ENCODE data around the gene TBC1D22A.

TBC1D22A gene

GRCh38 chr22:46851941-46852340 is 89.5 kb downstream of the TBC1D22A start:
- no peak overlapping the region for H3K27ac ChIP-seq (ENCODE audit: low read length)
- no peaks in the 10 kb centered on the region for H3K27me3 ChIP-seq (ENCODE audit: insufficient read depth, low read length)
- no peak overlapping the region for H3K4me3 ChIP-seq (ENCODE audit: low read length)
- H3K9me3 ChIP-seq (ENCODE audit: insufficient read depth, low read depth, low read length) = no peaks in the 10 kb centered on the region
- peaks cover 13% of the 10 kb centered on the region; the same call in 1 of the 2 replicates for H3K4me1 ChIP-seq (ENCODE audit: insufficient read depth, low read length)
- H3K9ac ChIP-seq (ENCODE audit: low read depth, low read length) = no peak overlapping the region
- peaks cover 11% of the 10 kb centered on the region; the same call in 1 of the 2 replicates for H3K36me3 ChIP-seq (ENCODE audit: insufficient read depth, low read depth, low read length)

DNA sequence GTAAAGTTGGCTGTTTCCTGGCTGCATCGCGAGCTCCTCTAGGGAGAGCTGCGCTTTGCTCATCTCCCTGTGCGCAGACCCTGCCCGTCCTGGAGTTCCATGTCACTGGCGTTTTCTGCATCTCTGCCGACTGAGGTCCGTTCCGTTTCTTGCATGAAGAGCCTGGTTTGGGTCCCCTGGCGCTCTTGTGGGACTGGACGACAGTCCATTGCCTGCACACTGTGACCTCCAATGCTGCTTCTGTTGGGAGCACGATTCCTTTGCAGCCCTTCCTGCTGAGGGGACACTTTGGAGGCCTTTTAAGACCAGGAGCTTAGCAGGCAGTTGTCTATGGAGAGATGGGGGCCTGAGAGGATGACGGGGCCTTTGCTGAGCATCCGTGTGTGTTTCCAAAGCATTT is 90.3 kb downstream of the TBC1D22A start:
- no peak overlapping the region for H3K4me3 ChIP-seq (ENCODE audit: low read length)
- H3K27me3 ChIP-seq (ENCODE audit: insufficient read depth, low read length) = no peaks in the 10 kb centered on the region
- H3K4me1 ChIP-seq (ENCODE audit: insufficient read depth, low read length) = peaks cover 13% of the 10 kb centered on the region; the same call in 1 of the 2 replicates
- peaks cover 11% of the 10 kb centered on the region; the same call in 1 of the 2 replicates for H3K36me3 ChIP-seq (ENCODE audit: insufficient read depth, low read depth, low read length)
- H3K9me3 ChIP-seq (ENCODE audit: insufficient read depth, low read depth, low read length) = no peaks in the 10 kb centered on the region
- no peak overlapping the region for H3K9ac ChIP-seq (ENCODE audit: low read depth, low read length)
- H3K27ac ChIP-seq (ENCODE audit: low read length) = no peak overlapping the region

- Histone ChIP-seq H3K36me3 (ENCODE audit: insufficient read depth, low read depth, low read length) (peaks cover 11% of the 10 kb centered on the region; the same call in 1 of the 2 replicates), H3K27me3 (ENCODE audit: insufficient read depth, low read length) (no peaks in the 10 kb centered on the region), H3K27ac (ENCODE audit: low read length) (no peak overlapping the region), H3K9ac (ENCODE audit: low read depth, low read length) (no peak overlapping the region), H3K9me3 (ENCODE audit: insufficient read depth, low read depth, low read length) (no peaks in the 10 kb centered on the region), H3K4me3 (ENCODE audit: low read length) (no peak overlapping the region), H3K4me1 (ENCODE audit: insufficient read depth, low read length) (peaks cover 13% of the 10 kb centered on the region; the same call in 1 of the 2 replicates)
These were observed 90.7 kb downstream of the TBC1D22A start for GRCh38 chr22:46853191-46853590.

DNA sequence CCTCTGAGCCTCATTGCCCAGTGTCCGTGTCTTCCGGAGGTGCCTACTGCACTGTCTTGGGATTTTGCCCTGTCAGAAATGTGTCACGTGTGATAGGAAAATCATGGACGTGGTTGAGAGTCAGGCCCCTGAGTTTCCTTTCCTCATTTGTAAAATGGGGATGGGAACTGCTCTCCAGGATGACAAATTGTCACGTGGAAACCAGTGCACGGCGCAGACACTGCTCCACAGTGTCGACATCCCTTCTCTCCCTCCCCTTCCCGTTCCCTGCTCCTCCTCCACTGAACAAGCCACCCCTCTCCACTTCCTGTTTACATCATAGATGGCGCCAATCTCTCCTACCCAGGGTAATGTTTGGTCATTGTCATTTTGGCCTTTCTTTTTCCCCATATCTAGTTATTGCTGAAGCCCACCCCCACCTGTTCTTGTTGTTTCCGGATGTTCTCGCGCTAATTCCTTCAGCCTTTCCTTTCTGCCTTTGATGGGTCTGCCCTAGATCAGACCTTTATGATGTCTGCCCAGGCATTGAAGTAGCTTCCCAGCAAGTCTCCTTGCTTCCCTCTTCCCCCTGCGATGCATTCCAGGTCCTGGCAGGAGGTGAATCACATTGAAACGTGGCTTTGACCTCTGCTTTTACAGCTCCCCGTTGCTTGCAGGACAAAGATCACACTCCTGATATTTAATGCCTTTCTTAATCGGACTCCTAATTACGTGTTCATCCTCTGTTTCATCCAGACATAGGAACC is 91.8 kb downstream of the TBC1D22A start:
- Histone ChIP-seq H3K27me3 (ENCODE audit: insufficient read depth, low read length) (no peaks in the 10 kb centered on the region), H3K27ac (ENCODE audit: low read length) (no peak overlapping the region), H3K9me3 (ENCODE audit: insufficient read depth, low read depth, low read length) (no peaks in the 10 kb centered on the region), H3K4me3 (ENCODE audit: low read length) (no peak overlapping the region), H3K4me1 (ENCODE audit: insufficient read depth, low read length) (peaks cover 7% of the 10 kb centered on the region; the same call in 1 of the 2 replicates), H3K9ac (ENCODE audit: low read depth, low read length) (no peak overlapping the region), H3K36me3 (ENCODE audit: insufficient read depth, low read depth, low read length) (peaks cover 11% of the 10 kb centered on the region; the same call in 1 of the 2 replicates)

DNA sequence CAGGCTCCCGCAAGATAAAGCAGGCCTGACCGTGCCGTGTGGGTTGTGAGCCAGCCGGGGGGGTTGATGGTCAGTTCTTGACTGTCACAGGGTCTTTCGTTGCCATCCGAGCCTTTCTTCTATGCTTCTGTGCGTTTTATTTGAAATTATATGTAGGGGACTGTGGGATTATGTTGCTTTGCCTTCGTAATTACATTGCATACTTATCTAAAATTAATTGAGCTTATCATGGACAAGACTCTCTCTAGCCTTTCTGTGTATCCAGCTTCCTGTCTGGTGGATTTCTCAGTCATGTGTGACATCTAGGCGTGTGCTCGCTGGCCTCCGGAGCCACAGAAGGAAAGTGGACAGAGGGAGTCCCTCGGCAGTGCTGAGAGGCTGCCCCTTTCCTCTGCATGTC is 93.2 kb downstream of the TBC1D22A start:
- Histone ChIP-seq H3K36me3 (ENCODE audit: insufficient read depth, low read depth, low read length) (peaks cover 4% of the 10 kb centered on the region; the same call in 1 of the 2 replicates), H3K27ac (ENCODE audit: low read length) (no peak overlapping the region), H3K9ac (ENCODE audit: low read depth, low read length) (no peak overlapping the region), H3K4me1 (ENCODE audit: insufficient read depth, low read length) (0 out of 2 replicates have a peak, but pooled peaks cover 2% of the 10 kb centered on the region), H3K4me3 (ENCODE audit: low read length) (no peak overlapping the region), H3K9me3 (ENCODE audit: insufficient read depth, low read depth, low read length) (no peaks in the 10 kb centered on the region), H3K27me3 (ENCODE audit: insufficient read depth, low read length) (no peaks in the 10 kb centered on the region)

- H3K4me1 ChIP-seq (ENCODE audit: insufficient read depth, low read length) = 0 out of 2 replicates have a peak, but pooled peaks cover 2% of the 10 kb centered on the region
- no peaks in the 10 kb centered on the region for H3K27me3 ChIP-seq (ENCODE audit: insufficient read depth, low read length)
- no peak overlapping the region for H3K4me3 ChIP-seq (ENCODE audit: low read length)
- no peaks in the 10 kb centered on the region for H3K9me3 ChIP-seq (ENCODE audit: insufficient read depth, low read depth, low read length)
- no peaks in the 10 kb centered on the region for H3K36me3 ChIP-seq (ENCODE audit: insufficient read depth, low read depth, low read length)
- H3K27ac ChIP-seq (ENCODE audit: low read length) = no peak overlapping the region
- H3K9ac ChIP-seq (ENCODE audit: low read depth, low read length) = no peak overlapping the region
These were observed 94.2 kb downstream of the TBC1D22A start for GRCh38 chr22:46856661-46857060.

DNA sequence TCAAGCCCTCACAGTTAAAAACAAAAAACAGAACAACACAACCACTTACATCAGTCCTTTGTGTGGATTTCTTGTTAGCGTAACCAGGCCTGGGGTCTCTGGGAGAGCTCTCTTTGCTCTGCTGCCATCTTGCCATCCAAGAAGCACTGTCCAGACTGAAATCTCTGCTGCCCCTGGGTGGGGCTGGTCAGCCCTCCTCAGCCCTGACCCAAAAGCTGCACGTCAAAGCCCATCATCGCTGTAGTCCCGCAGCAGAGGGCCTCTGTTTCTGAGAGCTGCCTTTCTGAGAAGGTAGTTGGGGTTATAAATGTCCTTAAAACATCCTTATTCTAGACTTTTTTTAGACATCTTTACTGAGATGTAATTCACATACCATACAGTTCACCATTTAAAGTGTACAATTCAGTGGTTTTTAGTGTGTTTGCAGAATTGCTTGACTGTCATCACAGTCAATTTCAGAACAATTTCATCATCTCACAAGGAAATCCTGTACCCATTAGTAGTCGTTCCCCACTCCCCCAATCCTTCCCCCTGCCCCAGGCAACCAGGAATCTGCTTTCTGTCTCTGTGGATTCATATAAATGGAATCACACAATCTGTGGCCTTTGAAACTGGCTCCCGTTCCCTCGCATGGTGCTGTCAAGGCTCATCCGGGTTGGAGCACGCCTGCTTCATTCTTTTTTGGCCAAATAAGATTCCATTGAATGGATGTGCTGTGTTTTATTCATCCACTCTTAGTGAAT is 94.9 kb downstream of the TBC1D22A start:
- Histone ChIP-seq H3K9me3 (ENCODE audit: insufficient read depth, low read depth, low read length) (no peaks in the 10 kb centered on the region), H3K36me3 (ENCODE audit: insufficient read depth, low read depth, low read length) (no peaks in the 10 kb centered on the region), H3K4me3 (ENCODE audit: low read length) (no peak overlapping the region), H3K27ac (ENCODE audit: low read length) (no peak overlapping the region), H3K9ac (ENCODE audit: low read depth, low read length) (no peak overlapping the region), H3K27me3 (ENCODE audit: insufficient read depth, low read length) (no peaks in the 10 kb centered on the region), H3K4me1 (ENCODE audit: insufficient read depth, low read length) (0 out of 2 replicates have a peak, but pooled peaks cover 2% of the 10 kb centered on the region)

DNA sequence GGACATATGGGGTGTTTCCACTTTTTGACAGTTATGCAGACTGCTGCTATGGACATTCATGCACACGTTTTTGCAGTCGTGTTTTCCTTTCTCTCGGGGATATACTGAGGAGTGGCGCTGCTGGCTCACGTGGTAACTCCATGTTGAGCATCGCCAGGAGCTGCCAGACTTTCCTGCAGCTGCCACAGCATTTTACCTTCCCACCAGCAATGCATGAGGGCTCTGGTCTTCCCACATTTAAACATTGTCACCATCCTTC is 95.4 kb downstream of the TBC1D22A start:
- H3K36me3 ChIP-seq (ENCODE audit: insufficient read depth, low read depth, low read length) = no peaks in the 10 kb centered on the region
- no peak overlapping the region for H3K27ac ChIP-seq (ENCODE audit: low read length)
- 0 out of 2 replicates have a peak, but pooled peaks cover 2% of the 10 kb centered on the region for H3K4me1 ChIP-seq (ENCODE audit: insufficient read depth, low read length)
- no peak overlapping the region for H3K9ac ChIP-seq (ENCODE audit: low read depth, low read length)
- no peaks in the 10 kb centered on the region for H3K27me3 ChIP-seq (ENCODE audit: insufficient read depth, low read length)
- H3K9me3 ChIP-seq (ENCODE audit: insufficient read depth, low read depth, low read length) = no peaks in the 10 kb centered on the region
- no peak overlapping the region for H3K4me3 ChIP-seq (ENCODE audit: low read length)

DNA sequence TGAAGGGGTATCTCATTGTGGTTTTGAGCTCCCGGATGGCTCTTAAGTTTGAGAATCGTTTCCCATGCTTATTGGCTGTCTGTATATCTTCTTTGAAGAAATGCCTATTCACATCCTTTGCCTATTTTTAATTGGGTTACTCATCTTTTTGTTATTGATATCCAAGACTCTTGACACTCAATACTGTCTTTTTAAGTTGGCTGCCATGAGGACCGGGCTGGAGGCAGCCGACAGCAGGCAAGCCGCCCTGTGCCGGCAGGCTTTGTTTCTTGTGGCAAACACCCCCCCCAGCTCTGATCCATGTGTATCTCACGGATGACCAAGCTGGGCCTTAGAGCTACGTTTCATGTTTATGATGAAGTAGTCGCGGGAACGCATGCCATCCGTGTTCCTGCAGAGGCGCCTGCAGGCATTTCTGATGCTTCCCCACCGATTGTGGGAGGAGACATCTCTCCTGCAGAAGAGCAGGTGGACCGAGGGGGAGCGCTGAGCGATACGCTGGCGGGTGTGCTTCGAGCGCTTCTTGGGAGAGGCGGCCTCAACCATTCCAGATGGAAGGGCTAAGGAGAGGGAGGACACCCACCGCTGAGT is 95.8 kb downstream of the TBC1D22A start:
- H3K36me3 ChIP-seq (ENCODE audit: insufficient read depth, low read depth, low read length) = no peaks in the 10 kb centered on the region
- H3K9me3 ChIP-seq (ENCODE audit: insufficient read depth, low read depth, low read length) = no peaks in the 10 kb centered on the region
- H3K9ac ChIP-seq (ENCODE audit: low read depth, low read length) = no peak overlapping the region
- H3K4me1 ChIP-seq (ENCODE audit: insufficient read depth, low read length) = 0 out of 2 replicates have a peak, but pooled peaks cover 2% of the 10 kb centered on the region
- no peak overlapping the region for H3K27ac ChIP-seq (ENCODE audit: low read length)
- H3K27me3 ChIP-seq (ENCODE audit: insufficient read depth, low read length) = no peaks in the 10 kb centered on the region
- no peak overlapping the region for H3K4me3 ChIP-seq (ENCODE audit: low read length)

DNA sequence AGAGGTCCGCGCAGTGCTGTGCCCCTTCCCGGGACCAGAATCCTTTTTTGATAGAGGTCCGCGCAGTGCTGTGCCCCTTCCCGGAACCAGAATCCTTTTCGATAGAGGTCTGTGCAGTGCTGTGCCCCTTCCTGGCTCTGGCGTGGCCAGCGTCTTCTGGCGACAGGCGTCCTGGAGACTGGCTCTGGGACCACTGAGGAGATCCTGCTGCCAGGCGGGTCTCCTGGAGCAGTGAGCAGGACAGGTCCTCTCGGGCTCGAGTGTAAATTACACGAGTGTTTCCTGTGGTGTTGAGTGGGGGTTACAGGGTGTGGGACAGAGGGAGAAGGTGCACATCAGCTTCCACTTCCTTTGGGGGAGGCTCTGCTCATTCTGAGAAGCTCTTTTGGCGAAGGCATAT is 98.1 kb downstream of the TBC1D22A start:
- Histone ChIP-seq H3K9ac (ENCODE audit: low read depth, low read length) (no peak overlapping the region), H3K27me3 (ENCODE audit: insufficient read depth, low read length) (no peaks in the 10 kb centered on the region), H3K27ac (ENCODE audit: low read length) (no peak overlapping the region), H3K36me3 (ENCODE audit: insufficient read depth, low read depth, low read length) (no peaks in the 10 kb centered on the region), H3K4me1 (ENCODE audit: insufficient read depth, low read length) (peaks cover 3% of the 10 kb centered on the region; the same call in 1 of the 2 replicates), H3K4me3 (ENCODE audit: low read length) (no peak overlapping the region), H3K9me3 (ENCODE audit: insufficient read depth, low read depth, low read length) (no peaks in the 10 kb centered on the region)

DNA sequence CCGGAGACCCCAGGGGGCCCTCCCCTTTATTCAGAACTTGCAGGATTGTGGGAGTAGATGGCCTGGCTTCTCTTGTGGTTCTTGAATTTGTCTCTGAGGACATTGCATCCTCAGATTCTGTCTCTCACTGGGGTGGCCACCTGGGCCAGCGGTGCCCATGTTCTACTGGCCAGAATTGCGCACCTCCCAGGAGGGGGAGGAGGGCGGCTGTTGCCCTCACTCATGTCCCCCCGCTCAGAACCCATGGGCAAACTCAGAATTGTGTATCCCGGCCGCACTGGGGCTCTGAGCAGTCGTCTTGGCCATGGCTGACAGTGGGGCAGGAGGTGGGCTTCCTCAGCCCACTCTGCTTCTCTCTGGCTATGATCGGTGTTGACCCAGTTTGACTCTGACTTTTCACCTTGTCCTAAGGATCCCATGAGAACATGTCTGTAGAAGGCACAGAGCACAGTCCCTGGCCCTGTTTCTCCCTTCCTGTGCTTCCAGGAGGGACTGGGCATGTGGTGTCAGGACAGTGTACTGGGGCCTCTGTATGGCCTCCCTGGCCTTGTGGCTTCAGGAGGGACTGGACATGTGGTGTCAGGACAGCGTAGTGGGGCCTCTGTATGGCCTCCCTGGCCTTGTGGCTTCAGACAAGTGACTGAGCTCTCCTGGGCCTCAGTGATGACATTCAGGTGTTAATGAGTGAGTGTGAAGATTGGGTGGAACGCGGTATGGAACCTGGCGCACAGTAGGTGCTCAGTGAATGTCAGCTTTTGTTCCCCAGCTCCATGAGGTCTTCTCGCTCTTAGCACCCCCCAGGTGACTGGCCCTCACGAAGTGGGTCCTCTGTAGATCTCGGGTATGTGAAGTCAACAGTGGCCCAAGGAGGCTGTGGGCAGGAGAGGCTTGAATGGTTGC is 99.3 kb downstream of the TBC1D22A start:
- Histone ChIP-seq H3K9me3 (ENCODE audit: insufficient read depth, low read depth, low read length) (no peaks in the 10 kb centered on the region), H3K36me3 (ENCODE audit: insufficient read depth, low read depth, low read length) (no peaks in the 10 kb centered on the region), H3K9ac (ENCODE audit: low read depth, low read length) (no peak overlapping the region), H3K4me3 (ENCODE audit: low read length) (no peak overlapping the region), H3K27me3 (ENCODE audit: insufficient read depth, low read length) (no peaks in the 10 kb centered on the region), H3K4me1 (ENCODE audit: insufficient read depth, low read length) (peaks cover 6% of the 10 kb centered on the region), H3K27ac (ENCODE audit: low read length) (no peak overlapping the region)
